MM.1S (cell line): ENCODE data around the gene HERC4.

Source experiments
- DNase-seq: peaks from one replicate; pipeline ENCODE4 v3.0.0-alpha.2; 2015
- H2AFZ ChIP-seq: fragments of 300-600 bp; sonication (generic); 2 replicates; pipeline ENCODE4 v1.6.0; 2016; ENCODE audit warnings: antibody characterized with exemption, low read length
- H3F3A ChIP-seq: fragments of 300-600 bp; sonication (generic); 2 replicates; pipeline ENCODE4 v1.6.1; 2016; ENCODE audit warnings: mild to moderate bottlenecking, antibody characterized with exemption, low read length, moderate library complexity, mixed read lengths; ENCODE audit not compliant: insufficient read depth
- H3K27ac ChIP-seq: fragments of 300-600 bp; sonication (generic); 2 replicates; pipeline ENCODE4 v1.5.1; 2016; ENCODE audit warnings: mild to moderate bottlenecking, low read length
- H3K27me3 ChIP-seq: fragments of 300-600 bp; sonication (generic); replicated peaks from 2 replicates; pipeline ENCODE4 v1.6.0; 2016; ENCODE audit warnings: low read length; ENCODE audit not compliant: insufficient read depth
- H3K36me3 ChIP-seq: fragments of 300-600 bp; sonication (generic); replicated peaks from 2 replicates; pipeline ENCODE4 v1.6.1; 2016; ENCODE audit warnings: mild to moderate bottlenecking, low read length, mixed read lengths; ENCODE audit not compliant: insufficient read depth
- H3K4me1 ChIP-seq: fragments of 300-600 bp; sonication (generic); 2 replicates; pipeline ENCODE4 v1.6.1; 2016; ENCODE audit warnings: low read length, mixed read lengths
- H3K4me2 ChIP-seq: fragments of 300-600 bp; sonication (generic); 2 replicates; pipeline ENCODE4 v1.6.0; 2016; ENCODE audit warnings: low read depth, low read length
- H3K4me3 ChIP-seq: fragments of 300-600 bp; sonication (generic); 2 replicates; pipeline ENCODE4 v1.5.1; 2016; ENCODE audit warnings: low read length, mixed read lengths
- H3K79me2 ChIP-seq: fragments of 300-600 bp; sonication (generic); 2 replicates; pipeline ENCODE4 v1.6.1; 2016; ENCODE audit warnings: mixed run types, low read length, mixed read lengths
- H3K9ac ChIP-seq: fragments of 300-600 bp; sonication (generic); 2 replicates; pipeline ENCODE4 v1.6.1; 2016; ENCODE audit warnings: low read length, mixed read lengths
- H3K9me2 ChIP-seq: fragments of 300-600 bp; sonication (generic); replicated peaks from 2 replicates; pipeline ENCODE4 v1.6.1; 2016; ENCODE audit warnings: mild to moderate bottlenecking, low read length, mixed read lengths; ENCODE audit not compliant: insufficient read depth
- H3K9me3 ChIP-seq: fragments of 300-600 bp; sonication (generic); replicated peaks from 2 replicates; pipeline ENCODE4 v1.6.1; 2016; ENCODE audit warnings: mild to moderate bottlenecking, low read length, mixed read lengths; ENCODE audit not compliant: insufficient read depth
- H4K20me1 ChIP-seq: fragments of 300-600 bp; sonication (generic); 2 replicates; pipeline ENCODE4 v1.6.1; 2016; ENCODE audit warnings: mild to moderate bottlenecking, low read length, moderate library complexity, mixed read lengths; ENCODE audit not compliant: insufficient read depth
- CTCF ChIP-seq: fragments of 300-600 bp; sonication (generic); IDR thresholded peaks from 2 replicates; pipeline ENCODE4 v1.5.1; 2016; ENCODE audit warnings: antibody characterized with exemption, low read length, mixed read lengths
- EZH2 ChIP-seq: fragments of 300-600 bp; sonication (generic); optimal IDR thresholded peaks from 2 replicates; pipeline ENCODE3; 2017; ENCODE audit warnings: low read depth, mild to moderate bottlenecking, antibody characterized with exemption, low read length, mixed read lengths
- EZH2phosphoT487 ChIP-seq: fragments of 300-600 bp; sonication (generic); IDR thresholded peaks from 2 replicates; pipeline ENCODE4 v1.6.1; 2018; ENCODE audit warnings: antibody characterized with exemption, low read length

The HERC4 gene

GRCh38 chr10:67917679-67918078, 157.4 kb downstream of the HERC4 start:
- H3K9me2 ChIP-seq, result no peaks in the 10 kb centered on the region
- no peak overlapping the region for H3K4me3 ChIP-seq
- no peaks in the 10 kb centered on the region for H3K27me3 ChIP-seq
- no peak overlapping the region for H3K4me2 ChIP-seq
- no peaks in the 10 kb centered on the region for H3F3A ChIP-seq
- no peaks in the 10 kb centered on the region for H4K20me1 ChIP-seq
- H3K9me3 ChIP-seq, result no peaks in the 10 kb centered on the region
- H3K79me2 ChIP-seq, result 0 out of 2 replicates have a peak, but pooled peaks cover 4% of the 10 kb centered on the region
- H3K27ac ChIP-seq, result no peak overlapping the region
- no peak overlapping the region for H3K9ac ChIP-seq
- DNase-seq, result no peak
- peaks cover 5% of the 10 kb centered on the region; the same call in 1 of the 2 replicates for H3K36me3 ChIP-seq
- no peaks in the 10 kb centered on the region for H3K4me1 ChIP-seq
- no peak for TF ChIP-seq EZH2phosphoT487
- no peak for TF ChIP-seq CTCF
- TF ChIP-seq EZH2, result no peak
- no peak overlapping the region for H2AFZ ChIP-seq

- Histone ChIP-seq H3K9me3 (no peaks in the 10 kb centered on the region), H3K4me1 (no peaks in the 10 kb centered on the region), H3K79me2 (0 out of 2 replicates have a peak, but pooled peaks cover 4% of the 10 kb centered on the region), H3K4me2 (no peak overlapping the region), H3K27ac (no peak overlapping the region), H3K27me3 (no peaks in the 10 kb centered on the region), H2AFZ (no peak overlapping the region), H3K9ac (no peak overlapping the region), H3K36me3 (peaks cover 10% of the 10 kb centered on the region; the same call in 1 of the 2 replicates), H3K9me2 (no peaks in the 10 kb centered on the region), H3F3A (no peaks in the 10 kb centered on the region), H4K20me1 (no peaks in the 10 kb centered on the region), H3K4me3 (no peak overlapping the region)
- DNase-seq, result no peak
- no peak for TF ChIP-seq CTCF
- no peak for TF ChIP-seq EZH2phosphoT487
- no peak for TF ChIP-seq EZH2
Measured at GRCh38 chr10:67917169-67917568, 157.9 kb downstream of the HERC4 start.

GRCh38 chr10:67914777-67915340, 160.2 kb downstream of the HERC4 start:
- Histone ChIP-seq H3F3A (no peaks in the 10 kb centered on the region), H2AFZ (no peak overlapping the region), H3K27me3 (no peaks in the 10 kb centered on the region), H3K79me2 (0 out of 2 replicates have a peak, but pooled peaks cover 4% of the 10 kb centered on the region), H3K9me2 (no peaks in the 10 kb centered on the region), H3K9ac (no peak overlapping the region), H4K20me1 (no peaks in the 10 kb centered on the region), H3K4me1 (no peaks in the 10 kb centered on the region), H3K9me3 (no peaks in the 10 kb centered on the region), H3K4me3 (no peak overlapping the region), H3K36me3 (peaks cover 10% of the 10 kb centered on the region; the same call in 1 of the 2 replicates), H3K4me2 (no peak overlapping the region), H3K27ac (no peak overlapping the region)
- TF ChIP-seq CTCF (no peak), EZH2phosphoT487 (no peak), EZH2 (no peak)
- DNase-seq, result no peak
